ENCODE results near the gene RPUSD4. TPM values are rescaled to one million over a fixed set of nuclear protein-coding genes. Genes with fewer than 3 reads are reported as not detected.
A peak's percentile ranks its signal among the peaks of the same experiment; 100 is the strongest.

The RPUSD4 gene
- total RNA-seq, 1 experiment from 2014 or later, result 42.9 TPM

GRCh38 chr11:126173257-126173656, 38.2 kb downstream of the RPUSD4 start:
- Histone ChIP-seq H3K79me1 (ENCODE audit: insufficient read depth, low read depth, low read length, poor library complexity, severe bottlenecking) (no peaks in the 10 kb centered on the region), H3K9me3 (ENCODE audit: control insufficient read depth, low read depth, low read length) (no peaks in the 10 kb centered on the region), H2BK5ac (ENCODE audit: insufficient read length, low read length) (no peak overlapping the region), H3T11ph (ENCODE audit: low read length) (no peak overlapping the region), H4K5ac (ENCODE audit: insufficient read length, low read depth, low read length) (no peak overlapping the region), H2AFZ (ENCODE audit: low read length) (no peak overlapping the region), H3K4me1 (ENCODE audit: insufficient read depth, low read length) (peaks cover 6% of the 10 kb centered on the region; the same call in 1 of the 2 replicates), H3K14ac (ENCODE audit: insufficient read depth, low read length) (no peak overlapping the region), H3K27ac (ENCODE audit: insufficient read length, low read depth, low read length) (no peak overlapping the region), H3K4me2 (ENCODE audit: insufficient read depth, insufficient read length, low read length) (no peak overlapping the region), H3K27me3 (ENCODE audit: insufficient read depth, low read length) (no peaks in the 10 kb centered on the region), H3K18ac (ENCODE audit: insufficient read length, low read depth, low read length) (no peak overlapping the region), H4K8ac (replicated peaks; ENCODE audit: insufficient read length, low read depth, low read length) (no peak overlapping the region), H2BK20ac (ENCODE audit: low read depth, low read length, poor library complexity, severe bottlenecking) (no peak overlapping the region), H2BK120ac (ENCODE audit: low read depth, low read length, poor library complexity, severe bottlenecking) (no peak overlapping the region), H2BK12ac (ENCODE audit: insufficient read length, low read depth, low read length) (no peak overlapping the region), H3K23me2 (ENCODE audit: insufficient read length, low read depth, low read length, poor library complexity, severe bottlenecking) (no peaks in the 10 kb centered on the region), H3K56ac (ENCODE audit: insufficient read length, low read depth, low read length) (no peak overlapping the region), H4K20me1 (ENCODE audit: control insufficient read depth, insufficient read depth, insufficient read length) (no peaks in the 10 kb centered on the region), H3K23ac (ENCODE audit: insufficient read length, low read depth, low read length) (no peak overlapping the region), H3K4ac (ENCODE audit: low read depth, low read length) (no peak overlapping the region), H3K79me2 (ENCODE audit: insufficient read depth, low read length) (no peaks in the 10 kb centered on the region), H4K91ac (ENCODE audit: insufficient read length, low read depth, low read length) (no peak overlapping the region), H2AK5ac (ENCODE audit: insufficient read length, low read length) (no peak overlapping the region), H2BK15ac (ENCODE audit: low read depth, low read length) (no peak overlapping the region), H3K9ac (ENCODE audit: extremely low read depth, insufficient read length, low read length) (no peak overlapping the region)
- no peak for TF ChIP-seq CTCF (conservative IDR thresholded peaks at IDR 0.05)
- Mint-ChIP-seq H3K27me3 (ENCODE audit: low read depth) (peaks cover 1% of the 10 kb centered on the region; the same call in 1 of the 2 replicates), H3K27ac (peak overlapping the region in 1 of 3 experiments; percentile 57; a peak in 2 of 7 replicates), H3K4me3 (no peak overlapping the region), H3K4me1 (peaks cover 16 to 20% of the 10 kb centered on the region in 2 experiments), H3K9me3 (no peaks in the 10 kb centered on the region), H3K36me3 (ENCODE audit: insufficient read depth in 1 of 3, low read depth in 3 of 3) (no peaks in the 10 kb centered on the region)
- DNase-seq, result no peak
- no CpG with 5 or more reads among the region's 9 CpGs for WGBS (ENCODE audit: extremely low coverage, insufficient read length, low lambda C conversion rate)
